NCI-H146 (cell line): ENCODE measurements around the gene TSC2.
A peak's percentile ranks its signal among the peaks of the same experiment; 100 is the strongest.
"Not testable (repeated sequence)": the region's sequence is repeated elsewhere in the genome, so short reads cannot be mapped to it uniquely, and the experiment has no call there.

Source experiments
- DNase-seq: peaks from one replicate; lab custom pipeline; 2025; lab: John Stamatoyannopoulos, UW

Gene TSC2

GRCh38 chr16:2009791-2010510, 37.8 kb upstream of the TSC2 start, which contains the start of gene ZNF598:
Gene ZNF598 (minus strand): TSS chr16:2009821.
- DNase-seq, result peak; percentile 93

GRCh38 chr16:2011726-2012125, 36.1 kb upstream of the TSC2 start:
- not testable (repeated sequence) for DNase-seq

GRCh38 chr16:2013527-2013926, 34.3 kb upstream of the TSC2 start:
- no peak for DNase-seq

- no peak for DNase-seq
Measured at GRCh38 chr16:2015117-2015946, 32.5 kb upstream of the TSC2 start.

GRCh38 chr16:2015947-2016208, 31.9 kb upstream of the TSC2 start:
- no peak for DNase-seq

GRCh38 chr16:2016407-2016922, 31.3 kb upstream of the TSC2 start:
- DNase-seq, result no peak

- peak; percentile 51 for DNase-seq
Measured at GRCh38 chr16:2019518-2019920, 28.3 kb upstream of the TSC2 start, which contains the start of gene NPW. Gene NPW (plus strand): TSS chr16:2019785.

- DNase-seq, result peak; percentile 48
Measured at GRCh38 chr16:2019921-2020831, 27.6 kb upstream of the TSC2 start.

GRCh38 chr16:2022723-2023091, 25.1 kb upstream of the TSC2 start:
- DNase-seq, result peak; percentile 55

GRCh38 chr16:2023092-2024031, 24.4 kb upstream of the TSC2 start:
- DNase-seq, result peak; percentile 92

GRCh38 chr16:2024032-2024420, 23.8 kb upstream of the TSC2 start:
- no peak for DNase-seq

GRCh38 chr16:2025251-2025650, 22.5 kb upstream of the TSC2 start:
- no peak for DNase-seq

GRCh38 chr16:2025878-2026460, 21.8 kb upstream of the TSC2 start:
- DNase-seq, result no peak

- DNase-seq, result peak; percentile 52
Measured at GRCh38 chr16:2026461-2027023, 21.2 kb upstream of the TSC2 start, which contains the start of gene NHERF2. Gene NHERF2 (plus strand): TSS chr16:2026902. CDS start chr16:2027006, 104 bp downstream.

- DNase-seq, result peak; percentile 56
Measured at GRCh38 chr16:2027024-2028010, 20.5 kb upstream of the TSC2 start.

- DNase-seq, result no peak
Measured at GRCh38 chr16:2028146-2028545, 19.6 kb upstream of the TSC2 start.

- peak; percentile 93 for DNase-seq
Measured at GRCh38 chr16:2028620-2029220, 19.1 kb upstream of the TSC2 start.

GRCh38 chr16:2029350-2029749, 18.4 kb upstream of the TSC2 start:
- DNase-seq, result no peak

GRCh38 chr16:2030036-2030435, 17.7 kb upstream of the TSC2 start:
- DNase-seq, result no peak
